ENCODE data around the gene GRM4.
"Not testable (repeated sequence)": the region's sequence is repeated elsewhere in the genome, so short reads cannot be mapped to it uniquely, and the experiment has no call there.

Gene GRM4

DNA sequence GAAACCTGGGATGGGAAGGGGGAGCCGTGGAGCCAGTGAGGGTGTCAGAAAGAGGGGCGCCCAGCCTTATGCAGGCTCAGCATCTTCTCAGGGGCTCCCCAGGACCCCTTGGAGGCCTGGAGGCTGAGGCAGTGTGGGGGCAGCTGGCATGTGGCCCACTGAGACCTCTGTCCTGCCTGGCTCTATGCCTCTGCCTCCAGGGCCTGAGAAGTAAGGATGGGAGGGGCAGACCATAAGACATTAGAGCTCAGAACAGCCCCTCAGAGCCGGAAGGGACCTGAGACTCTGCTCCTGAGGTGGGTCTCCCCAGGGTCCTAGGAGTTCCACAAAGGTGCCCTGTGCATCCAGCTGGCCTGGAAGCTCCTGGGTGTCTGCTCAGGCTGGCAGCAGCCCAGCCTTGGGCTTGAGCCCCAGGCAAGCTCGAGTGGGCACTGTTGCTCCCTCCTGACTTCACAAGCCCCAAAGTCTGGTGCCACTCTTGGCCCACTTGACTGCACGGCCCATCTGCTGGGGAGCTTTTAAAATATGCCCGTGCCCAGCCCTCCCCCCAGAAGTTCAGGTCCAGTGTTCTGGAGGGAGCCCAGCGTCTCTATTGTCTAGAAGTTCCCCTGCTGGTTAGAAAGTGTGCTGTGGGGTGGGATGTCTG, 126.8 kb downstream of the GRM4 start:
- no peak for DNase-seq

DNA sequence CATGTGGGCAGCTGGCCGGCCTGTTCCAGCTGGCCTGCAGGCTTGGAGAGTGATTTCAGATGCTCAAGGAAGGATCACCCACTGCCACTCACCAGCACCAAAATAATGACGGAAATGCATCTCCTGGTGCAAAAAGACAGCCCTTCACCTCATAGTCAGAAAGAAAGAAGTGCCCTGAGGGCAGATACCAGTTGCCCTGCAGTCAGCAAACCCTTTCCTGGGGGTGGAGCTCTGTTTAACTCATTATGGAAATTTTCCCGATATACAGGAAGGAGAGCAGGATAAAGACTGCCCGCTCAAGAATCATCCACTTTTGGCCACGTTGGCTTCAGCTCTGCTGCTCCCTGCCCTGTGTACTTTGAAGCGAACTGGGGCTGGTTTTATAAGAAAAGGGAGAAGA, 127.9 kb downstream of the GRM4 start:
- DNase-seq = no peak

DNA sequence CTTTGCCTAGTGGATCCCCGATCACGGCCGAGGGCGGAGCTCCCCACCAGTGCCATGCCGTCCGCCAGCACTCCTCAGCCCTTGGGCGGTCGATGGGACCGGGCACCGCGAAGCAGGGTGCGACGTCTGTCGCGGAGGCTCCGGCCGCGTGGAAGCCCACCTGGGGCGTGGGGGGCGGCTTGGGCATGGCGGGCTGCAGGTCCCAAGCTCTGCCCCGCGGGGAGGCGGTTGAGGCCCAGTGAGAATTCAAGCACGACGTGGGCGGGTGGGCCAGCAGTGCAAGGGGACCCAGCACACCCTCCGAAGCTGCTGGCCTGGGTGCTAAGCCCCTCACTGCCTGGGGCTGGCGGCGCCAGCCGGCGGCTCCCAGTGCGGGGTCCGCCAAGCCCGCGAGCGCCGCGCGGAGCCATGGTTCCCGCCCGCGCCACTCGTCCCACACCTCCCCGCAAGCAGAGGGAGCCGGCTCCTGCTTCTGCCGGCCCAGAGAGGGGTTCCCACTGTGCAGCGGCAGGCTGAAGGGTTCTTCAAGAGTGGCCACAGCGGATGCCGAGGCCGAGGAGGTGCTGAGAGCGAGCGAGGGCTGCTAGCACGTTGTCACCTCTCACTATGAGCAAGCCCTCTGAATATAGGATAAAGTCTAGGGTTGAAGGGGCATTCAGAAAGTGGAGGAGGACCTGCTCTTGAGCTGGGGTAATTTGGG, 128.6 kb downstream of the GRM4 start:
- no peak for DNase-seq

DNA sequence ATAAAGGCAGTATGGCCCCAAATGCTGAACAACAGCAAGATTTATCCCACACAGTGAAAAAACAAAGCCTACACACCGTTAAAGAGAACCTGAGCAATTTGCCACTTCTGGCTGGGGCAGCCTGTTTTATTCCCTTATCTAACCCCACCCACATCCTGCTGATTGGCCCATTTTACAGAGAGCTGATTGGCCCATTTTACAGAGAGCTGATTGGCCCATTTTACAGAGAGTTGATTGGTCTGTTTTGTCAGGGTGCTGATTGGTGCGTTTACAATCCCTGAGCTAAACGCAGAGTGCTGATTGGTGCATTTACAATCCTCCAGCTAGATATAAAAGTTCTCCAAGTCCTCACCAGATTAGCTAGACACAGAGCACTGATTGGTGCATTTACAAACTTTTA, 129.3 kb downstream of the GRM4 start:
- DNase-seq = not testable (repeated sequence)

DNA sequence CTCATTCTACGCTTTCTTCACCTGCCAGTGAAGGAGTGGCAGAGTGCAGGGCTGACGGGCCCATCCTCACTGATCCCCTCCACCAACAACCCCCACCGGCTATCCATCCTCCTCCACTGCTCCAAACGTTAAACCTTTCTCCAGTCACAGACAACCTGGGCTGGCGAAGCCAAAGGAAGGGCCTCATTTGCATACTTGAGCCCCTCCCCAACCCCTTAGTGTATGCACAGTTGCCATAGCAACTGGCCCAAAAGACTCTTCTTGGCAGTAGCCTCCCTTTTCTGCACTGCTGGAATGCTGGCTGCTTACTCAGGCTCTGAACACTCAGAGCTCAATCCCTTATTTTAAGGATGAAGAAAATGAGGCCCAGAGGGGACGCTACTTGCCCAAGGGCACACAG, 130.3 kb downstream of the GRM4 start:
- DNase-seq = no peak

DNA sequence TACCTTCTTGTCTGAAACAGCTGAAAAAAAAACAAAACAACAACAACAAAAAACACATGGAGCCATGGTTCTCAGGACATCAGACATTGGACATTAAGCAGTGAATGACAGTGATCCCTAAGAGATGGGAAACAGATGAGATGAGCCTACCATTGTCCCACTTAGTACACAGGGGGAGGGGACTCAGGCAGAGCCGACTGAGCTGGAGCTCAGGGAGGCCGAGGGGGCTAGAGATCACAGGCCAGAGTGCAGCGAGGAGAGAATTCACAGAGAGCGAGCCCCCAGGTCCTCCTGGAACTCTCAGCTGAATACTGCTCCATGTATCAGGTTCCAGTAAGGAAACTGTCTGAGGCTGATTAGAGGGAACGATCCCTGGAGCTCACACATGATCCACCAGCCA, 134.6 kb downstream of the GRM4 start:
- DNase-seq = no peak

DNA sequence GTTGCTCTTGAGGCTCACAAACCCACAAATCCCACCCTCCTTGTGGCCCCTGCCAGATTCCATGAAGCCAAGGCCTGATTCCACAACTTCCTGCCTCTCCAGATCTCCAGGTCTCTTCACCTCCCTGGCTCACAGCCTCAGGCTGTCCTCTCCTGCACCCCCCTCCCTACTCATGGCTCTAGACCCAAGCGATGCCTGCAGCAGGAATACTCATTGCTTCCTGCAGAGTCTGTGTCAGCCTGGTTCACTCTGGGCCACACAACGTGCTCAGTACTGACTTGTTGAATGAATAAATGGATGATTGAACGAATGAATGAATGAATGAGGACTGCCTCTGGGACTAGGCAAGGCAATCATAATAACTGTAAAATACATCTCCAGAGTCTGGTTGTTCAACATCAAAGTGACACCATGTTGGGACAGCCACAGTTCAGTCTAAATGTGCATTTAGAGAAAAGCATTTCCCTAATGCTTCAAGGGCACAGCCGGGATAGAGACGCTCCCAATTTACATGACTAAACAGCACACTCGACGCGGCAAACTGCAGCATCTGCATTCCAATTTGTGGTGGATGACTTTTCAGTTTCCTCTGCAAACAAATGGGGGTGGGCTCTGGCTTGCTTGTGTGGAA, 139.9 kb downstream of the GRM4 start:
- DNase-seq = no peak

DNA sequence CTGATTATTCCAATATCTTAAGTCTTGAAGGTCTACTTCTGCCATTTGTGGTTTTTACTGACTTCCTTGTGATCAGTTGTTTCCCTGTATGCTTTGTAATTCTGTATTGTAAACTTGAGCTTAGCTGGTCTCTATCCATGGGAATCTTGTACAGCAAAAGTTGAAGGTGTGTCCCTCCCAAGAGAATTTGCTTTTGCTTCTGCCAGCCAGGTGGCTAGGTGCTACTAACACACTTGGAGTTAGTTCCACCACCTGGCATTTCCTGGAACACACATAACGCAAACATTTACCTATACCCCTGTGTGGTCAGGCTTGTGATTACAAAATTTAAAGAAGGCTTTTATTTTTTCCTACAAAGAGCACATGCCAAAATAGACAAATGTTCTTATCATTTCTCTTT, 141.2 kb downstream of the GRM4 start:
- DNase-seq = no peak

DNA sequence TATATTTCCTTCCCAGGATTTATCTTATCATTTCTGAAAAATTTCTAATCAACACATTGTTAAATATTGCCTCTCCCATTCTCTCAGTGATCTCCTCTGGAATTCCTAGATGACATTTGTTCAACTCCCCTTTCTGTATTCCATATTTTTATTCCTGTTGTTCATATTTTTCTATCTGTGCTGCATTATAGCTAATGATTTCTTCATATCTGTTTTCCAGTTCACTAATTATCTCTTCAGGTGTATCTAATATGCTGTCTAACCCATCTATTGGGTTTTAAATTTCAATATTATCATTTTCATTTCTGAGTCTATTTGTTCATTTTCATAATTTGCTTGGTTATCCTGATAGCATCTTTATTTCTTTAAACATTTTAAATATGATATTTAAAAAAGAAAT, 141.9 kb downstream of the GRM4 start:
- DNase-seq = no peak

DNA sequence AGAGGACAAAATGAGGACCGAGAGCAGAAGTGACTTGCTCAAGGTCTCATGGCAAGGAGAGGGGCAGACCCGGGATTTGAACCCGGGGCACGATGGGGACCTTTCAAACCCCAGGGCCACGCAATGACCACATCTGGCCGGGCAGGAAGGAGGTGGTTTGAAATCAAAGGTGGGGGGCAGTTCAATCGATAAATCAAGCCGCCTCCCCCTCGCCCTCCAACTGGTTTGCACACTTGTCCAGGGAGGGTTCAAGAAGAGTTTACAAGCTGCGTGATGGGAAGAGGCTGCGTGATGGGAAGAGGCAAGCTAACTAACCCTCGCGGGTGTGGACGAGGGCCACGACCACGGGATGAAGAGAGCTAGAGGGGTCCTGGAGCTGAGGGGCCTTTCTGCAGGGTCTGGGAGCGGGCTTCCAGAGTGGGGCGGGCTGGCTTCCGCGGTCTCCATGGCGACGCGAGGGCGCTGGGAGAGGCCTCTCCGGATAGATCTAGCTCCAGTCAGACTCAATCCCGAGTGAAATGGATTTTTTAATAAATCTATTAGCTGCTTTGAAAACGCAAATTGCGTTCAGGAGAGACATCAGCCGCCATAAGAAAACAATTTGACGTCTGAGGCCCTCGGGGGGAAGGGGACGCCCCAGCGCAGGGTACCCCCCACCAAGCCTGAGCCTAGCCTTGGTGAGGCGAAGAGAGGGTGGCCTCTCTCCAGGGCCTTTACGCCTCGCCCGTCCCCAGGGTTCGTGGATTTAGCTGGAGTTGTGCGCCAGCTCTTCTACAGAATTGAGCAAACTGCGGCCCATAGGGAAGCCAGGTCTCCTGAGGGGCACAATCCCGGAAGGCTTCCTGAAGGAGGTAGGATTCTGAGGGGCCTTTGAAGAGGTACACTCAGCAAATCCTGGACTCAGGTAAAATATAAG, 143.9 kb downstream of the GRM4 start:
- DNase-seq = no peak

DNA sequence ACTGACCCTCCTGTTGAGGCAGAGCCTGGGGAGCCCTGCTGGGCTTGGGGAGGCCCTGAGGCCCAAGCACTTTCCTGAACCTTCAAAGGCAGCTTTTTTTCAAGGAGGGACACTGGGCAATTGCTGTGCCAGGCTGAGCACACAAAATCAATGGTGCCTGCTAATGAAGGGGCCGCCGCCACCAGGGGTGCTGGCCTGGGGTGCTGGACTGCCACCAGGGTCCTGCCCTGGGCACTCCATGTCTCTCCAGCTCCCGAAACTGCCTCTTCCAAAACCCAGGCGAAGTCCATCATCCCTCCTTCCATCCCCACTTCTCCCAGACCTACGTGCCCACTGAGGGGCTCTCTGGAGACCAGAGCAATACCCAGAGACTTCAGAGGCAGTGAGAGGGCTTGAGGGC, 145.6 kb downstream of the GRM4 start:
- DNase-seq = no peak

DNA sequence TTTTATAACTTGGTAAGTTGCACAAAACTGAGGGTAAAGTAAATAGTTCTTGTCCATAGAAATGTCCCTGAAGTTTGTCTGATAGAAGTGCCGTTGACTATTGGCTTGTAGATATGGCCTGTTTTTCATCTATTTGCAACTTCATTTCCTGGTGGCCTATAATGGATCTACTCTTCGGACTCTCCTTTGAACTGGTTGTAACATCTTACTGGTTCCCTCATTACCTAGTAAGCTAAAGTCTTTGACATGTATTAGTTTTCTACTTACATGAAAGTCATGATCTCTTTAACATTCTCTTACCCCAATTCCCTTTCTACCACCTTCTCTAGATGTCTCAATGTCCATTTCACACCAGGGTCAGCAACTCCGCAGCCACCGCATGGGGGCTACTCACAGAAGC, 146.3 kb downstream of the GRM4 start:
- DNase-seq = no peak

DNA sequence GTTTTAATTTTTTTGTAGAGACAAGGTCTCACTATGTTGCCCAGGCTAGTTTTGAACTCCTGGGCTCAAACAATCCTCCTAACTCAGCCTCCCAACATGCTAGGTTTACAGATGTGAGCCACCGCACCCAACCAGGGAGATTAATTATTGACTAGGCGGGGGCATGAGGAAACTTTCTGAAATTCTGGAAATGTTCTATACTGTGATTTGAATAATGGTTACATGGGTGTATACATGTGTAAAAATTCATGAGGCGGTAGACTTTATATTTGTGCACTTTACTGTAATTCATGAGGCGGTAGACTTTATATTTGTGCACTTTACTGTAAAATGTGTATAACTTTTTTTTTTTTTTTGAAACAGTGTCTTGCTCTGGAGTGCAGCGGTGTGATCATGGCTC, 147.2 kb downstream of the GRM4 start:
- DNase-seq = no peak

DNA sequence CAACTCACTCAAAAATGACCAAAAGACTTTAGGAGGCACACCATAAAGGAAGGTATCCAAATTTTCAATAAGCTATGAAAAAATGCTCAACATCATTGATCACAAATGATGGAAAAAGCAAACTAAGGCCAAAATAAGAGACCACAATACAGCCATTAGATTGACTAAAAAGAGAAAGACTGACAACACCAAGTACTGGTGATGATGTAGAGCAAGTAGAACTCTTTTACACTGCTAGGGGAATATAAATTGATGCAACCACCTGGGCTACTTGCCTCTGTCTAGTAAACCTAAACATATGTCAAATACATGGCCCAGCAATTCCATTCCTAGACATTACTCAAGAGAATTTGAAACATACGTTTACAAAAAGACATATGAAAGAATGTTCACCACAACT, 148.6 kb downstream of the GRM4 start:
- no peak for DNase-seq

DNA sequence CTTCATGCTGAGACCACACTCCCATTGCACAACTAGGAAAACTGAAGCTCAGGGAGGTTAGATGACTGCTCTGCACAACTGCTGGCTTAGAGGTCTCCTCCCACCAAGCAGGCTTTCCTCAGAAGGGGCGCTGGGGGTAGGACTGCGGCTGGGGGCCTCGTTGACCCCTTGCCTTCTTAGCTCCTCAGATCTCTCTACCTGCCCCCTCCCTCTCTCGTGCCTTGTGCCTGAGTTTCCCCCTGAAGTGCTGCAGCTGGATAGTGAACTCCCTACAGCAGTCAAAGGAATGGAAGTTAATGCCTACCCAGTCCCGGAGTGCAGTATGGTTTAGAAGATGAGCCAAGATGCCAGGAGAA, 149.8 kb downstream of the GRM4 start:
- no peak for DNase-seq

DNA sequence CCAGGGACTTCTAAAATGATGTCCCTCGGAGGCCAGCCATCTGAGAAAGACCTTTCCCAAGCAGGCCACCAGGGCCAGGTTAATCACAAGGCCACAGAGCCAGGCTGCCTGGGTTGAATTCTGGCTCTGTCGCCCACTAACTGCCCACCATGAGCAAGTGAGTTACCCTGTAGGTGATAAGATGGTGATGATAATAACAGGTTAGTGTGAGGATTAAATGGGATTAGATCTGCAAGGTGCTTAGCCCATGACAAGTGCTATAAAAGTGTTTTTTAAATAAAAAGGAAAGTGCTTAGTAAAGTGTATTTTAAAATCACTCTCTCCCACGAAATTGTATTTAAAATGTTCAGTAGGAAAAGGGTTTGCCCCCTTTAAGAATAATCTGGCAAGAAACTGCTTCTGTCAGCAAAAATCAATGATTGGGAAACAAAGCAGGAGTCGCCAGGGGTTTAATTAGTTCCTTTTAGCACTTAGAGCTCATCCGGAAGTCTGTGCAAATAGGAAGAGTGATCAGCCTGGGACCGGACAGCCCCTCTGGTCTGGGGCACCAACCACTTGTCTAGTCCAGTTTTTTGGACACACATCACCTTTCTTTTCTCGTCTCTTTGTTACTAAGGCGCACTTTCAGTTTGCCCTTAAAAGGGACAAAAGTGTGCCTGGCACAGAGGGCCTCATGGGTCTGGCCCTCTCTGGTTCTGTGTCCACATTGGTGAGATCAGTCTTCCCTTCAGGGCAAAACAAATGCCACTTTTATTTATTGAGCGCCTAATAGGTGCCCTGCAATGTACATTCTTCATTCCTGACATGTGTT, 150.4 kb downstream of the GRM4 start:
- DNase-seq = no peak

DNA sequence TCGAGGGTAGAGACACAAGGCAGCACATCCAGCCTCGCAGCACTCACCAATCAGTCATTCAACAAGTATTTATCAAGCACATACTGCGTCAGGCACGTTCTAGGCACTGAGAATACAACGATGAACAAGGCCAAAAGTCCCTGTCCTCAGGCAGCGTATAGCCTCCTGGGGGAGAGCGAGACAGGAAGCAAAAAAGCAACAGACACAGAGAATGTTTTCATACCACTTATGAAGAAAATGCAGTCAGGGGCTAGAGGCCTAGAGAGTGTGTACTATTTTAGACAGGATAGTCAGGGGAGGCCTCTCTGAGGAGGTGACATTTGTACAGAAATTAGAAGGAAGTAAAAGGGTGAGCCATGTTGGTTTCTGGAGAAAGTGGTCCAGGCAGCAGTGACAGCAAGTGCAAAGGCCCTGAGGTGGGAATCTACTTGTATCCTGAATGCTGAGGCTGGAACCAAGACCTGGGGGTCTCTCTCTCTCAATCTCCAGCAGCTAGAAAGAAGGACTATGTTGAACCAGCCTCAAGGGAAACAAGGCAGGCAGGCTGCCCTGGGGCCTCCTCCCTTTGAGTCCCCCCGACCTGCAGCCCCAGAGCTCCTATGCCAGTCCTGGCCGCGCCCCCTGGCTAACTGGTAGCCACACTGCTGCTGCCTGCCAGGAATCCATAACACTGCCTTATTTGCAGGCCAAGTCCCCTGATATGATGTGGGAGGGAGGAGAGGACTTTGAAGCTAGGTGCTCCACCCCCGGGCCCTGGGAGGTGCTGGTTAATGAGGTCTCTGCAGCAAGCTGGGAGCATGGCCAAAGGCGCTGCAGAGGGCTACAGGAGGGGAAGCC, 151.2 kb downstream of the GRM4 start:
- no peak for DNase-seq

DNA sequence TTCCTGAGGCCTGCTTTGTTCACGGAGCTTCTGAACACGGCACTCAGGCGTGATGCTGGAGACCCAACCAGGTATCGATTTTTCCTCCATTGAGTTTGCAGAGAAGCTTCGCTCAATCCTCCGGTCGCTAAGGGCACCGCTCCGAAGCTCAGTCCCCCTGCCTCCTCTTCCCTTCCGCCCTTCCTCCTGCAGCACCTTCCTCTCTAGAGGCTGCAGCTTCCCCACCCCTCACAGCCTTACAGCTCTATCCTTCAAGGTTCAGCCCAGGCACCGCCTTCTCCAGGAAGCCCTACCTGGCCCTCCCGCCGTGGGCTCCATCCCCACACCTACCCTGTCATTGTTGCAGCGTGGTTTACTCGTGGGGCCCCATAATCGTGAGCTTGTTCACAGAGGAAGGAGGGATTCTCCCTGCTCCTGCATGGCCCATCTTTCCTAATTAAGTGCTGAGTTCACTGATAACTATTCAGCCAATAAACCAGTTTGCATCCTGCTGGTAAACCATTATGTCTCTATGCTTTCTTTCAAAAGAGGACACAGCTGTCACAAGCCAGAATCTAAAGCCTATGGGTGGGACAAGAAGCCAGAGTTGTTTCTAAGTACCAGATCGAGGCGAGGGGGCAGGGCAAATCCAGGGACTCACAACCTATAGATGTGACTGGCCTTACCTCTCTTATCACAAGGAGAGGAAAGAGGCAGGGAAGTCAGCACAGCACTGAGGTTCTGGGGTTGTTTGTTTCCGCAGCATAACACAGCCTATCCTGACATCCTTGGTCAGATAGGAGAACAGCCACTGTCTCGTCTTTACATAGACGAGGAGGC, 152.0 kb downstream of the GRM4 start:
- DNase-seq = no peak

DNA sequence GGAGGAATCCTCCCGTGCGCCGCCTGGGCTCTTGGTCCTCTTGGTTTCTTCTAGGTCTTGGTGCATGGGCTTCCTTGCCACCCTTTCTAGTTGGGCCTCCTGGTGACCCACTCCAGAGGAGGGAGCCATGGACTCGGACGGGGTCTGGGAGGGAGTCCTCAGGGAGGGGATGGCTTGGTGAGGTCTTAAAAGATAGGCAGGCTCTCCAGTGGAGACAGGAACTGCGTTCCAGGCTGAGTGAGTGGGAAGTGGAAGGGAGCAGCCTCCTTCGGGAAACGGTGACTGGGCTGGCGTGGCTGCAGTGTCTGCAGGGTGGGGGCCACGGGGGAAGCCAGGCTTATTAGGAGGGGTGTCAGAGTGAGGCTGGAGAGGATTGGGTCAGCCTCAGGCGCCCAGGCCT, 152.8 kb downstream of the GRM4 start:
- no peak for DNase-seq

DNA sequence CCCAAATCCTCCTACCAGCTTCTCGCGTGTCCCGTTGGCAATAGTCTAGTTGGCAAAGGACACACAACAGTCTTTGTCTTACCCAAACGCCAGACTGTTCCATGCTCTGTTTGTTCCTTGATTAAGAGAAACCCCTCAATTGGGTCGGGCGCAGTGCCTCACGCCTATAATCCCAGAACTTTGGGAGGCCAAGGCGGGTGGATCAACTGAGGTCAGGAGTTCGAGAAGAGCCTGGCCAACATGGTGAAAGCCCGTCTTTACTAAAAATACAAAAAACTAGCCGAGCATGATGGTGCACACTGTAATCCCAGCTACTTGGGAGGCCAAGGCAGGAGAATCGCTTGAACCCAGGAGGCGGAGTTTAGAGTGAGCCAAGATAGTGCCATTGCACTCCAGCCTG, 153.7 kb downstream of the GRM4 start:
- no peak for DNase-seq

DNA sequence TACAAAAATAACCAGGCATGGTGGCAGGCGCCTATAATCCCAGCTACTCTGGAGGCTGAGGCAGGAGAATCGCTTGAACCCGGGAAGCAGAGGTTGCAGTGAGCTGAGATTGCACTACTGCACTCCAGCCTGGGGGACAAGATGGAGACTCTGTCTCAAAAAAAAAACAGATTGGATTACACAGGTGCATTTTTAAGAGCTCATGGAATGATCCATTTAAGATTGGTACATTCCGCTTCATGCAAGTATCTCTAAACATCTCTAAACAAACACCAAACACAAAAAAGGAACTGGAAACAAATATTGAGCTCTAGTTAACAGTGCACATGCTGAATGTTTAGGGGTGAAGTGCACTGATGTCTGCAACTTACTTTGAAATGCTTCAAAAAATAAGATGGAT, 154.3 kb downstream of the GRM4 start:
- no peak for DNase-seq
